OCI-LY1 (cell line): ENCODE data around the gene SPAG4.

Experiments
- H2AFZ ChIP-seq: fragments of 200-600 bp; sonication (generic), shearing (Covaris generic); 2 replicates; pipeline ENCODE4 v1.6.0; 2014; ENCODE audit warnings: antibody characterized with exemption, mild to moderate bottlenecking, low read length
- H3F3A ChIP-seq: fragments of 200-600 bp; sonication (generic), shearing (Covaris generic); 2 replicates; pipeline ENCODE4 v1.6.0; 2014; ENCODE audit warnings: mild to moderate bottlenecking, antibody characterized with exemption, low read length, moderate library complexity; ENCODE audit not compliant: insufficient read depth
- H3K27ac ChIP-seq: fragments of 200-600 bp; sonication (generic); 2 replicates; pipeline ENCODE4 v1.5.1; 2014; ENCODE audit warnings: low read length, mixed run types, mild to moderate bottlenecking, low read depth; ENCODE audit not compliant: poor library complexity, severe bottlenecking
- H3K27me3 ChIP-seq: fragments of 200-600 bp; sonication (generic); 2 replicates; pipeline ENCODE4 v1.6.0; 2014; ENCODE audit warnings: antibody characterized with exemption, mild to moderate bottlenecking, low read length, moderate library complexity; ENCODE audit not compliant: insufficient read depth
- H3K36me3 ChIP-seq: fragments of 200-600 bp; sonication (generic); 2 replicates; pipeline ENCODE4 v1.6.1; 2014; ENCODE audit warnings: mild to moderate bottlenecking, antibody characterized with exemption, low read length, moderate library complexity, mixed read lengths; ENCODE audit not compliant: insufficient read depth
- H3K4me1 ChIP-seq: fragments of 200-600 bp; sonication (generic); 2 replicates; pipeline ENCODE4 v1.5.1; 2014; ENCODE audit warnings: mild to moderate bottlenecking, low read length, moderate library complexity; ENCODE audit not compliant: insufficient read depth, severe bottlenecking
- H3K4me2 ChIP-seq: fragments of 200-600 bp; sonication (generic), shearing (Covaris generic); 2 replicates; pipeline ENCODE4 v1.6.1; 2014; ENCODE audit warnings: low read length
- H3K4me3 ChIP-seq: fragments of 200-600 bp; sonication (generic); 2 replicates; pipeline ENCODE4 v1.5.1; 2014; ENCODE audit warnings: low read length, low read depth, mild to moderate bottlenecking, mixed read lengths; ENCODE audit not compliant: poor library complexity, severe bottlenecking
- H3K79me2 ChIP-seq: fragments of 200-600 bp; shearing (Covaris generic); 2 replicates; pipeline ENCODE4 v1.6.1; 2016; ENCODE audit warnings: mixed run types, low read length, mixed read lengths; ENCODE audit not compliant: insufficient read depth
- H3K9ac ChIP-seq: fragments of 200-600 bp; sonication (generic), shearing (Covaris generic); 2 replicates; pipeline ENCODE4 v1.6.1; 2014; ENCODE audit warnings: mild to moderate bottlenecking, low read length, mixed read lengths
- H3K9me2 ChIP-seq: fragments of 200-600 bp; sonication (generic), shearing (Covaris generic); 2 replicates; pipeline ENCODE4 v1.6.1; 2014; ENCODE audit warnings: low read depth, mild to moderate bottlenecking, low read length, mixed read lengths
- H3K9me3 ChIP-seq: fragments of 200-600 bp; shearing (Covaris generic); 2 replicates; pipeline ENCODE4 v1.6.1; 2014; ENCODE audit warnings: low read length, mixed read lengths
- H4K20me1 ChIP-seq: fragments of 200-600 bp; sonication (generic), shearing (Covaris generic); 2 replicates; pipeline ENCODE4 v1.6.0; 2016; ENCODE audit warnings: mild to moderate bottlenecking, low read length; ENCODE audit not compliant: insufficient read depth
- CTCF ChIP-seq: fragments of 200-600 bp; sonication (generic), shearing (Covaris generic); IDR thresholded peaks from 2 replicates; pipeline ENCODE4 v1.5.1; 2017; ENCODE audit warnings: mild to moderate bottlenecking, antibody characterized with exemption, low read length, moderate library complexity, mixed read lengths
- EZH2 ChIP-seq: fragments of 200-600 bp; sonication (generic), shearing (Covaris generic); IDR thresholded peaks from 2 replicates; pipeline ENCODE4 v1.8.0; 2017; ENCODE audit warnings: borderline replicate concordance, mixed run types, mild to moderate bottlenecking, antibody characterized with exemption, low read length, moderate library complexity, mixed read lengths

Gene SPAG4

GRCh38 chr20:35587436-35587835 is 28.2 kb upstream of the SPAG4 start:
- Histone ChIP-seq H3K79me2 (no peaks in the 10 kb centered on the region), H3K4me2 (no peak overlapping the region), H3K4me3 (no peak overlapping the region), H3K9ac (no peak overlapping the region), H2AFZ (no peak overlapping the region), H3K27ac (no peak overlapping the region), H4K20me1 (no peaks in the 10 kb centered on the region), H3K4me1 (no peaks in the 10 kb centered on the region), H3K36me3 (no peaks in the 10 kb centered on the region), H3K9me3 (no peaks in the 10 kb centered on the region), H3F3A (no peaks in the 10 kb centered on the region), H3K9me2 (no peaks in the 10 kb centered on the region), H3K27me3 (no peaks in the 10 kb centered on the region)
- TF ChIP-seq CTCF (no peak), EZH2 (no peak)

- Histone ChIP-seq H3K27me3 (no peaks in the 10 kb centered on the region), H2AFZ (no peak overlapping the region), H3K27ac (no peak overlapping the region), H3K9me2 (no peaks in the 10 kb centered on the region), H3K9me3 (no peaks in the 10 kb centered on the region), H3K4me1 (no peaks in the 10 kb centered on the region), H3K9ac (no peak overlapping the region), H3K4me3 (no peak overlapping the region), H3K36me3 (no peaks in the 10 kb centered on the region), H4K20me1 (no peaks in the 10 kb centered on the region), H3K79me2 (no peaks in the 10 kb centered on the region), H3K4me2 (no peak overlapping the region), H3F3A (no peaks in the 10 kb centered on the region)
- TF ChIP-seq CTCF (no peak), EZH2 (no peak)
Measured at GRCh38 chr20:35588397-35588796, 27.2 kb upstream of the SPAG4 start.

- Histone ChIP-seq H4K20me1 (no peaks in the 10 kb centered on the region), H3K27ac (no peak overlapping the region), H3K36me3 (no peaks in the 10 kb centered on the region), H3K9me2 (no peaks in the 10 kb centered on the region), H3F3A (no peaks in the 10 kb centered on the region), H3K4me1 (no peaks in the 10 kb centered on the region), H3K4me3 (no peak overlapping the region), H3K9ac (no peak overlapping the region), H2AFZ (no peak overlapping the region), H3K9me3 (no peaks in the 10 kb centered on the region), H3K27me3 (no peaks in the 10 kb centered on the region), H3K4me2 (no peak overlapping the region), H3K79me2 (no peaks in the 10 kb centered on the region)
- TF ChIP-seq EZH2 (no peak), CTCF (no peak)
Measured at GRCh38 chr20:35592339-35592974, 23.2 kb upstream of the SPAG4 start.
